OCI-M1 (cell line): Measurements from ENCODE around the gene SLPI.

Source experiments
- DNase-seq: peaks from one replicate; lab custom pipeline; 2025; lab: John Stamatoyannopoulos, UW

The SLPI gene

DNA sequence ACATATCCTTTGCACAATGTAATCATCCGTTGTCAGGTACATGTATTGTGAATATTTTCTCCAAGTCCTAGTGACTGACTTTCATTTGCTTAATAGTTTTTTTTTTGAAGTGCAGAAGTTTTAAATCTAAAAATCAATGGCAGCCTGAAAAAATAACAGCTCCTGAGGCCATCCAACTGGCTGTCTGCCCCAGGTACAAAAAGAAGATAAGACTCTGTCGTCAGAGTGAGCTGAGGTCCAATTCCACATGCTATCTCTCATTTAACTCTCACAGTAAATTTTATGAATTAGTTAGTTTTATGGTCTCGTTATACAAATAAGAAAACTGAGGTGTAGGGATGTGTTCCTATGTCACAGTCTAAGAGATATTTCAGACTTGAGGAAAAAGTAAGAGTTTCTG, 21.0 kb upstream of the SLPI start:
- DNase-seq: no peak

- no peak for DNase-seq
Observed at GRCh38 chr20:45269754-45270270, 15.4 kb upstream of the SLPI start.

GRCh38 chr20:45269056-45269455, 14.7 kb upstream of the SLPI start:
- DNase-seq: no peak

DNA sequence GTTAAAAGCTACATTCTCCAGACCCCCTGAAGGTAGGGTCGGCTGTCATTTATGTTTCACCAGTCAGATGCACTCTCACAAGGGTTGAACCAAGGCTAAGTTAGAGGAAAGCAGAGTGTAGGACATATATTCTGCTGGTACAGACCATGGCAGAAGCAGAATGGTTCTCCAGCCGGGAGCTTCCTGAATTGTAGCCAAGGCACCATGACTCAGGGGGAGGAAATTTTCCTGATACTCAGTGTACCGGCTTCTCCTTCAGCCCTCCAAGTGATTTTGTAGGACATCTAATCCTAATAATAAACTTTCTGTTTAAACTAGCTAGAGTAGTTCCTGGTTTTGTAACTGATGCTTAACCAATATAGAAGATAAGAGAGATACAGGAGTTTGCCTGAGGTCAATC, 14.2 kb upstream of the SLPI start:
- DNase-seq: no peak

GRCh38 chr20:45266977-45267376, 12.6 kb upstream of the SLPI start:
- no peak for DNase-seq

DNA sequence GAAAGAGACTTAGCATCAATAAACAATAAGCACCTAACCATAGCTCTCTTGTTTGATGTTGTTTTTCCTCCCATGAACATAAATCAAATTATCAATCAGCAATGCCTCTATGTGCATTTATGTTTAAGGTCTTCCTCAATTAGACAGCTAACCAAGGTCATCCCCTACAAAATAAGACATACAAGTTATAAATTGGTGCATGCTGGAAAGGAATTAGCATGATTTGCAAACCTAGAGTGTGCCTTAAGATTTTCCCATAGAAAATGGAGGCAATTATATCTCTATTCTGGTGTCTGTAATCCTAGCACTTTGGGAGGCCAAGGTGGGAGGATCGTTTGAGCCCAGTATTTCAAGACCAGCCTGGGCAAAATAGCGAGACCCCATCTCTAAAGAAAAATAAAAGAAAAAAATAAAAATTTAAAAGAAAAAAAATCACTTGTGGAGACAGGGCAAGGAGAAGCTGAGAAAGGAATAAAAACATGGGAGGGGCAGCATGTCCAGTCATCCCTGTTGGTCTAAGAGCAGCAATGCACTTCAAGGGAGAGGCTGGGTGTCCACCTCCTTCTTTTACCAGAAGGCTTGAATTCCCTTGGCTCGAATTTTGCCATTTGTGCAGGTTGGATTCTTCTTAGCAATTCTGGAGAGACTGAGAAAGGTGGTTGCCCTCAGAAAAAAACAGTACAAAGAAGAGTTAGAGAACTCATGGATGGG, 9.3 kb upstream of the SLPI start:
- no peak for DNase-seq

GRCh38 chr20:45258664-45259063, 4.3 kb upstream of the SLPI start:
- DNase-seq: no peak

- DNase-seq: no peak
Observed at GRCh38 chr20:45258259-45258658, 3.9 kb upstream of the SLPI start.

GRCh38 chr20:45257711-45258110, 3.3 kb upstream of the SLPI start:
- no peak for DNase-seq

DNA sequence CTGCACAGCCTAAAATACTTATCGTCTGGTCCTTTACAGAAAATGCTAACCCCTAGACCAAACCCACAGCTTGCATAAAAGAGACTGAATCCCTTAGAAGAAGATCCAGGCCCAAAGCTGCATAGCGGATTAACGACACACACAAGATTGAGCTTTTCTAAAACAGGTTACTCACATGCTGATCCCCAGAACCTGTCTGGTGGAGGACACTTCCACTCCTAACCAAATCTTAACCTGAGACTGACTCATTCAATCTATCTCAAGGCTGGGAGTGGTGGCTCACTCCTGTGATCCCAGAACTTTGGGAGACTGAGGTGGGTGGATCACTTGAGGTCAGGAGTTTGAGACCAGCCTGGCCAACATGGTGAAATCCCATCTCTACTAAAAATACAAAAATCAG, 2.8 kb upstream of the SLPI start:
- no peak for DNase-seq

GRCh38 chr20:45253261-45253660, 1.1 kb downstream of the SLPI start:
- DNase-seq: no peak

DNA sequence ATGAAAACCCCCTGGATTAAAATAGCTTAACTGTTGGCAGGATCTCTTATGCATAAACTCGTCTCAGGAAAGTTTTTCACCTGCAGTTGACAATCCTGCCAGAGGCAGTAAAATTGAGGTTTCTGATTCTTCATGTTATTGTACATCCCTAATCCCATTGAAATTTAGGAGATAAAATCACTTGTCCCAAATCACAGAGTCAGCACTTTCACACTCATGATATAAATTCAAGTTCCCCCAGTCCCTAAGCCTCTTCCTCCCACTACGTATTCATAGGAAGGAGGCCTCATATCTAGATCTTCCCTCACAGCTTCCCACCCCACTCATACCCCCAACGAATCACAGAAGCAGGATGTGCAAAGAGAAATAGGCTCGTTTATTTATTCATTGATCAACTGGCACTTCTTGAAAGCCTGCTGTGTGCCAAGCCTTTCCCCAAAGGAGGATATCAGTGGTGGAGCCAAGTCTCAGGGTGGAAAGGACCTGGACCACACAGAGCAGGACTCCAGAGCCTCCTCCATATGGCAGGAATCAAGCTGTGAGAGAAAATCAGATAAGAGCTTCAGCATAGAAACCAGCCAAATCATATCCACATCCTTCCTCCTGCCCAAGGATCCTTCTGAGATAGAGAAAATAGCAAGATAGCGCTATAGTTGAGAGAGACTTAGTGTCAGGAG, 2.3 kb downstream of the SLPI start:
- no peak for DNase-seq

- no peak for DNase-seq
Observed at GRCh38 chr20:45248609-45249008, 5.8 kb downstream of the SLPI start.

GRCh38 chr20:45247865-45248264, 6.5 kb downstream of the SLPI start:
- no peak for DNase-seq

GRCh38 chr20:45246109-45246508, 8.3 kb downstream of the SLPI start:
- no peak for DNase-seq

DNA sequence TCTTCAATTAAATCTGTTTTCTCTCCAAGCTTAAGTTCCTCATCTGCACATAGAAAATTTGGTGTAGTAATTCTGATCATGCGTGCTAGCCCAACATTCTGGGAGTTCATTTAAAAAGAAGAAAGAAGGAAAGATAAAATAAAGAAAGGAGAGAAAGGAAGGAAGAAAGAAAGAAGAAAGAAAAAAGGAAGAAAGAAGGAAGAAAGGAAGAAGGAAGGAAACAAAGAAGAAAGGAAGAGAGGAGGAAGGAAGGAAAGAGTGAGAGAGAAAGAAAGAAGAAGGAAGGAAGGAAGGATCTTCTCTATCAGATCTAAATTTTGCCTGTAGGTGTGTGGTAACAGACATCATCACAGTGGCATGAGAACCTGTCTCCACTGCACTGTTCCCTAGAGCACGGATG, 16.2 kb downstream of the SLPI start:
- no peak for DNase-seq

DNA sequence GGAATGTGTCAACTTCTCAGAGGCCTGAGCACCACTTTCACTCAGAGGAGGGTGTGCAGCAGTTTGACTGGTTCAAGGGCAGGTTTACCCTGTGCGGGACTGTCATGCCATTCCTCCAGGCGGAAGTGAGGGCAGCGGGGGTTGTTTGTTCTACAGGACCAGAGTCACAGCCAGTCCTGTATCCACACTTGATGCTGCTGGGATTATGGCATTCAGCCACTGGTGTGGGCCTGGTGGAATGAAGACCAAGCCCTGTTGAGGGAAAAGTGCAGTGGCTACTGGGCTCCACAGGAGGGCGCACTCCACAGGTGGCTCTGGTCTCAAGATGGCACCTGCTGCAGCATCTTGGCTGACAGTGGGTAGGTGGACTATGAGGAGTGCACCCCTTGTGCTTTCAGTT, 18.4 kb downstream of the SLPI start:
- no peak for DNase-seq

- no peak for DNase-seq
Observed at GRCh38 chr20:45230631-45231030, 23.7 kb downstream of the SLPI start.

- peak; percentile 75 for DNase-seq
Observed at GRCh38 chr20:45229264-45230056, 24.9 kb downstream of the SLPI start.

- DNase-seq: no peak
Observed at GRCh38 chr20:45226287-45226686, 28.1 kb downstream of the SLPI start.

DNA sequence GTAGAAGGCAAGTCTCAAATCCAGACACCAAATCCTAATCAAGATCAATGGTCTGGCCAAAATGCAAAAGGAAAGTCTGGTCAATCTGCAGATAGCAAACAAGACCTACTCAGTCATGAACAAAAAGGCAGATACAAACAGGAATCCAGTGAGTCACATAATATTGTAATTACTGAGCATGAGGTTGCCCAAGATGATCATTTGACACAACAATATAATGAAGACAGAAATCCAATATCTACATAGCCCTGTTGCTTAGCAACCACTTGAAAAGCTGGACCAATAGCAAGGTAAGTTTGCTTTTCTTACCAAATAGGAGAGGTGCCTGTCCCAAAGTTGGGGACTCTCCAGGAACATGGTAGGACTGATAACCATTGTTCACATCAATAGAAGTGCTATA, 31.2 kb downstream of the SLPI start:
- no peak for DNase-seq

- no peak for DNase-seq
Observed at GRCh38 chr20:45221076-45221475, 33.3 kb downstream of the SLPI start, which contains the start of gene SEMG2. Gene SEMG2 (plus strand): TSS chr20:45221373. CDS start chr20:45221390, 17 bp downstream.

DNA sequence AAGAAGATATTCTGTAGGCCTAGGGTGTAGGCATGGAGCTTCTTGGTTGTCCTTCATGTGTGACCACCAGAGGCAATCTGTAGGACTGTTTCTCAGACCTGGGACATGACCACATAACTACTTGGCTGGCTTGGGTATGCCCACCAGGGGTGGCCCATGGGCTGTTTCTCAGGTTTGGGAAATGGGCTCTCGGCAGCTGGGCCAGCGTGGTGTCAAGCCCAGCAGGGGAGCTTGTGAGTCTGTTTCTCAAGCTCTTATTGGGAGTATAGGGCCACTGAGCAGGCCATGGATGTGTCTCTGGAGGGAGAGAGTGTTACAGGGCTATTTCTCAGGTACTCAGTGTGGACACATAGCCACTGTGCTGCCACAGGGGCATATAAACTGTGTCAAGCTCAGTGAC, 35.7 kb downstream of the SLPI start:
- no peak for DNase-seq
